ENCODE data around the gene SEMA7A. TPM values are rescaled to one million over a fixed set of nuclear protein-coding genes. Genes with fewer than 3 reads are reported as not detected.

The SEMA7A gene
- total and polyA plus RNA-seq, 9 of the 15 experiments (the other 6 are each of a cell fraction or from before 2014, with no cell fraction given), result 0.04 to 8.2 (median 5.4) TPM; not detected in 1

DNA sequence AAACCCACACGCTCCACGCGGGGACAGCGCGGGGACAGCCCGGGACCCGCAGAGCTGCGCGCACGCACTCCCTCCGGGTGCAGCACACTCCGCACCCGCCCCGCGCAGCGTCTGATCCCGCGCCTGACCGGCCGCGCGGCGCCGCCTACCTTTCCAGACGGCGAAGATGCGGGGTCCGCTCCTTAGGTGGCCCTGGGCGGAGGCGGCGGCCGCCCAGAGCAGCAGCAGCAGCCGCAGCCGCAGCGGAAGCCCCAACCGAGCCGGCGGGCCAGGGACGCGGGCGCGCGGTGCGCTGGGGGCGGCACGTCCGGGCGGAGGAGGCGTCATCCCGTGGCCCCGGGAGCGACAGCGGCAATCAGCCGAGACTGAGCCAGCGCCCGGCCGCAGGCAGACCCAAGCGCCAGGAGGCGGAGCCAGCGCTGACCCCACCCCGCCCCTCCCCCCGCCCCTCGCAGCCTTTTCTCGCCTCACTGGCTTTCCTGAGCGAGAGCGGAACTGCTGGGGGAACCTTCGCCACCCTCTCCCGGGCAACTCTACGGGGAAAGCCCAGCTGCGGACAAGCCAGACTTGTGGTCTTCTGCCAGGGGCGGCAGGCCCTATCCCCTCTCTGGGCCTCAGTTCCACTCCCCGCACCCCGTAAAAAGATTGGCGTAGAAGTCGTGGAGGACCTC lies at the start of gene SEMA7A (continued):
- TF ChIP-seq, protein P1, sequence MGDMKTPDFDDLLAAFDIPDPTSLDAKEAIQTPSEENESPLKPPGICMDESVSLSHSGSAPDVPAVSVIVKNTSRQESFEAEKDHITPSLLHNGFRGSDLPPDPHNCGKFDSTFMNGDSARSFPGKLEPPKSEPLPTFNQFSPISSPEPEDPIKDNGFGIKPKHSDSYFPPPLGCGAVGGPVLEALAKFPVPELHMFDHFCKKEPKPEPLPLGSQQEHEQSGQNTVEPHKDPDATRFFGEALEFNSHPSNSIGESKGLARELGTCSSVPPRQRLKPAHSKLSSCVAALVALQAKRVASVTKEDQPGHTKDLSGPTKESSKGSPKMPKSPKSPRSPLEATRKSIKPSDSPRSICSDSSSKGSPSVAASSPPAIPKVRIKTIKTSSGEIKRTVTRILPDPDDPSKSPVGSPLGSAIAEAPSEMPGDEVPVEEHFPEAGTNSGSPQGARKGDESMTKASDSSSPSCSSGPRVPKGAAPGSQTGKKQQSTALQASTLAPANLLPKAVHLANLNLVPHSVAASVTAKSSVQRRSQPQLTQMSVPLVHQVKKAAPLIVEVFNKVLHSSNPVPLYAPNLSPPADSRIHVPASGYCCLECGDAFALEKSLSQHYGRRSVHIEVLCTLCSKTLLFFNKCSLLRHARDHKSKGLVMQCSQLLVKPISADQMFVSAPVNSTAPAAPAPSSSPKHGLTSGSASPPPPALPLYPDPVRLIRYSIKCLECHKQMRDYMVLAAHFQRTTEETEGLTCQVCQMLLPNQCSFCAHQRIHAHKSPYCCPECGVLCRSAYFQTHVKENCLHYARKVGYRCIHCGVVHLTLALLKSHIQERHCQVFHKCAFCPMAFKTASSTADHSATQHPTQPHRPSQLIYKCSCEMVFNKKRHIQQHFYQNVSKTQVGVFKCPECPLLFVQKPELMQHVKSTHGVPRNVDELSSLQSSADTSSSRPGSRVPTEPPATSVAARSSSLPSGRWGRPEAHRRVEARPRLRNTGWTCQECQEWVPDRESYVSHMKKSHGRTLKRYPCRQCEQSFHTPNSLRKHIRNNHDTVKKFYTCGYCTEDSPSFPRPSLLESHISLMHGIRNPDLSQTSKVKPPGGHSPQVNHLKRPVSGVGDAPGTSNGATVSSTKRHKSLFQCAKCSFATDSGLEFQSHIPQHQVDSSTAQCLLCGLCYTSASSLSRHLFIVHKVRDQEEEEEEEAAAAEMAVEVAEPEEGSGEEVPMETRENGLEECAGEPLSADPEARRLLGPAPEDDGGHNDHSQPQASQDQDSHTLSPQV (IDR thresholded peaks at IDR 0.05), result peak; percentile 47; the same call in 1 of the 2 replicates
- TF ChIP-seq PHF20 (IDR thresholded peaks at IDR 0.05; ENCODE audit: partially characterized antibody) (no peak), PHB (CRISPR knock-in tag; IDR thresholded peaks at IDR 0.05) (no peak), SMARCC2 (IDR thresholded peaks at IDR 0.05; ENCODE audit: low read depth) (no peak; the same call in 1 of the 2 replicates), DACH1 (IDR thresholded peaks at IDR 0.05; ENCODE audit: partially characterized antibody) (no peak), ZNF316 (IDR thresholded peaks at IDR 0.05) (no peak), ZNF12 (CRISPR knock-in tag; IDR thresholded peaks at IDR 0.05) (peak; percentile 60; the same call in 1 of the 2 replicates), CLOCK (CRISPR knock-in tag; IDR thresholded peaks at IDR 0.05; ENCODE audit: borderline replicate concordance) (no peak), POLR2AphosphoS2 (IDR thresholded peaks at IDR 0.05; ENCODE audit: low read length) (no peak), ZNF124 (CRISPR knock-in tag; IDR thresholded peaks at IDR 0.05) (no peak), RBM39 (optimal IDR thresholded peaks at IDR 0.05; ENCODE audit: low read depth, low read length) (no peak), ZKSCAN8 (CRISPR knock-in tag; IDR thresholded peaks at IDR 0.05) (no peak), KDM1A (IDR thresholded peaks at IDR 0.05) (no peak), MXD1 (CRISPR knock-in tag; IDR thresholded peaks at IDR 0.05; ENCODE audit: borderline replicate concordance, poor library complexity, severe bottlenecking) (no peak), CBX8 (IDR thresholded peaks at IDR 0.05; ENCODE audit: borderline replicate concordance, extremely low read depth, low read depth, low read length, poor library complexity, severe bottlenecking) (no peak), ZNF274 (IDR thresholded peaks at IDR 0.05; ENCODE audit: borderline replicate concordance, low read depth, low read length) (no peak), TAF1 (IDR thresholded peaks at IDR 0.05; ENCODE audit: control insufficient read depth, extremely low read depth, insufficient read depth, low read length, severe bottlenecking) (peak; percentile 60), MCM5 (IDR thresholded peaks at IDR 0.05; ENCODE audit: low read depth) (no peak), HMG20B (CRISPR knock-in tag; IDR thresholded peaks at IDR 0.05) (no peak), ZZZ3 (IDR thresholded peaks at IDR 0.05) (no peak), ZNF23 (CRISPR knock-in tag; IDR thresholded peaks at IDR 0.05) (no peak), KDM2B (CRISPR knock-in tag; IDR thresholded peaks at IDR 0.05) (peak; percentile 82; the same call in 1 of the 2 replicates)

Data from K562 (cell line).